AG04450 (cell line): ENCODE data around the gene ADGRG6. TPM values are rescaled to one million over a fixed set of nuclear protein-coding genes. Genes with fewer than 3 reads are reported as not detected.

ENCODE experiments used
- CTCF ChIA-PET: fragments of 300-600, 350-600 bp; formaldehyde crosslinking; extraction: SDS; loops from one replicate; lab custom pipeline; 2022; ENCODE audit warnings: antibody characterized with exemption, inconsistent platforms; lab: Charles Lee
- POLR2A ChIA-PET: fragments of 350-600 bp; formaldehyde crosslinking; extraction: SDS; loops from one replicate; lab custom pipeline; 2021; ENCODE audit warnings: antibody characterized with exemption, inconsistent platforms; lab: Yijun Ruan, JAX
- DNase-seq: peaks from one replicate; pipeline ENCODE4 v3.0.0-alpha.2; 2011; ENCODE audit warnings: low read depth, low spot score
- H3K27ac ChIP-seq: one replicate; pipeline ENCODE4 v1.5.1; 2012; ENCODE audit warnings: low read depth, low read length, control low read depth
- H3K27me3 ChIP-seq: one replicate; pipeline ENCODE4 v1.6.0; 2012; ENCODE audit warnings: low read length; ENCODE audit not compliant: control insufficient read depth, insufficient read depth
- H3K4me3 ChIP-seq: 2 replicates; pipeline ENCODE4 v1.5.1; 2011; ENCODE audit warnings: mild to moderate bottlenecking, low read depth, low read length, control low read depth
- H3K9me3 ChIP-seq: 2 replicates; pipeline ENCODE4 v1.5.1; 2012; ENCODE audit warnings: low read length; ENCODE audit not compliant: control insufficient read depth, insufficient read depth
- polyA plus RNA-seq: library from polyadenylated mRNA; depleted of rRNA; stranded (reverse); fragments of >200 nt; gene quantifications from 2 replicates; pipeline ENCODE4 v1.2.3, GENCODE V29; 2011
- TF ChIP-seq, protein P1 (sequence below): IDR thresholded peaks from 2 replicates; pipeline ENCODE4 v1.5.1; 2011; ENCODE audit warnings: low read depth, low read length, control low read depth, inconsistent platforms

ADGRG6 gene
- polyA plus RNA-seq, 1 experiment, result 16.2 TPM

DNA sequence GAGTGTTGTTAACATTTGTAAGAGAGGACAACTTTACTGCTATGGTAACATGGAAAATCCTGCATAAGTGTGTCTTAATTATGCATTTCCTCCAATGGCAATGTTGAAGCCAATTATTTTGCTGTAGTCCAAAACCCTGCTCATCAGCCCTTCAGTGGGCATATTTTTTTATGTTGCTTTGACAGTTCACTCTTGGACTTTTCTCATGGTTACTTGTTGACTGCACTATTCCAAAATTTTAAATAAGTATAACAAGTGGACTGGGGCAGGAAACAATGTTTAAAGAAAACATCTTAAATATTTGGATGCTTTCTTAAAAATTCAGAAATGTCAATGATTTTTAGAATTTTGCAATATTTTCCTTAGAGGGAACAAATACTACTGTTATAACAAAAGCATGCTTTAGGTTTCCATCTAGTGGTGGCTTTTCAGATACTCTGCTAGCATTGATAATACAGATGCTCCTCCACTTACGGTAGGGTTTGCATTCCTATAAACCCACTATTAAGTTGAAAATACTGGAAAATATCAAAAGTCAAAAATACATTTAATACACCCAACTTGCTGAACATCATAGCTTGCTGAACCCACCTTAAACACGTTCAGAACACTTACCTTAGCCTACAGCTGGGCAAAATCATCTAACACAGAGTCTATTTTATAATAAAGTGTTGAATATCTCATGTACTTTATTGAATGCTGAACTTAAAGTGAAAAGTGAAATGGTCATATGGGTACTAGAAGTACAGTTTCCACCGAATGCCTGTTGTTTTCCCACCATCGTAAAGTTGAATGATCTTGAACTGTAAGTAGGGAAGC lies 86.4 kb downstream of the ADGRG6 start:
- DNase-seq, result no peak
- Histone ChIP-seq H3K4me3 (no peak overlapping the region), H3K9me3 (no peaks in the 10 kb centered on the region), H3K27me3 (no peaks in the 10 kb centered on the region), H3K27ac (no peak overlapping the region)
- ChIA-PET POLR2A (interaction anchor here (0.5 kb wide), 1 partner anchor 200 kb away, joined by 8 read pairs; no protein-coding TSS in a partner anchor), CTCF (interaction anchor here (0.7 to 4.4 kb wide), 28 partner anchors 9 to 276 kb away, joined by 3 to 45 read pairs (median 4); partner anchors contain the start of genes NMBR and VTA1)
- TF ChIP-seq, protein P1, sequence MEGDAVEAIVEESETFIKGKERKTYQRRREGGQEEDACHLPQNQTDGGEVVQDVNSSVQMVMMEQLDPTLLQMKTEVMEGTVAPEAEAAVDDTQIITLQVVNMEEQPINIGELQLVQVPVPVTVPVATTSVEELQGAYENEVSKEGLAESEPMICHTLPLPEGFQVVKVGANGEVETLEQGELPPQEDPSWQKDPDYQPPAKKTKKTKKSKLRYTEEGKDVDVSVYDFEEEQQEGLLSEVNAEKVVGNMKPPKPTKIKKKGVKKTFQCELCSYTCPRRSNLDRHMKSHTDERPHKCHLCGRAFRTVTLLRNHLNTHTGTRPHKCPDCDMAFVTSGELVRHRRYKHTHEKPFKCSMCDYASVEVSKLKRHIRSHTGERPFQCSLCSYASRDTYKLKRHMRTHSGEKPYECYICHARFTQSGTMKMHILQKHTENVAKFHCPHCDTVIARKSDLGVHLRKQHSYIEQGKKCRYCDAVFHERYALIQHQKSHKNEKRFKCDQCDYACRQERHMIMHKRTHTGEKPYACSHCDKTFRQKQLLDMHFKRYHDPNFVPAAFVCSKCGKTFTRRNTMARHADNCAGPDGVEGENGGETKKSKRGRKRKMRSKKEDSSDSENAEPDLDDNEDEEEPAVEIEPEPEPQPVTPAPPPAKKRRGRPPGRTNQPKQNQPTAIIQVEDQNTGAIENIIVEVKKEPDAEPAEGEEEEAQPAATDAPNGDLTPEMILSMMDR, result peak; percentile 78

DNA sequence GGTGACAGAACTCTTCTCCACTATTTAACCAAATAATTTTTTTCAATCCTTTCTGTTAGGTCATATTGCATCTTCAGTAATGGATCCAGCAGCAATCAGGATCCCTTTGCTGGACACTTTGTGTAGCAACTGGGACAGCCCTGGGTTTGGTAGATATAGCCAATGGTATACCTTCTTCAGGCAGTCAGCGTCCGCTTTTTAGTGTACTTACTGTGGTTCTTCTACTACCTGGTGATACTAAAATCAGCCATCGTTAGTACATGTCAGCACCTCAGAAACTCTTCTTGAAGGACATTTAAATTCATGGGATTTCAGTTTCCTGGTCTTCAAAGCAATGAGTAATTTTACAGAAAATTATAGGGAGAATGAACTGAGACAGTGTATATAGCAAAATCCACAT lies 93.5 kb downstream of the ADGRG6 start:
- Histone ChIP-seq H3K9me3 (no peaks in the 10 kb centered on the region), H3K27me3 (no peaks in the 10 kb centered on the region), H3K4me3 (no peak overlapping the region), H3K27ac (no peak overlapping the region)
- TF ChIP-seq, protein P1, result no peak
- POLR2A ChIA-PET, result no interaction called here
- DNase-seq, result no peak
- CTCF ChIA-PET, result no interaction called here

DNA sequence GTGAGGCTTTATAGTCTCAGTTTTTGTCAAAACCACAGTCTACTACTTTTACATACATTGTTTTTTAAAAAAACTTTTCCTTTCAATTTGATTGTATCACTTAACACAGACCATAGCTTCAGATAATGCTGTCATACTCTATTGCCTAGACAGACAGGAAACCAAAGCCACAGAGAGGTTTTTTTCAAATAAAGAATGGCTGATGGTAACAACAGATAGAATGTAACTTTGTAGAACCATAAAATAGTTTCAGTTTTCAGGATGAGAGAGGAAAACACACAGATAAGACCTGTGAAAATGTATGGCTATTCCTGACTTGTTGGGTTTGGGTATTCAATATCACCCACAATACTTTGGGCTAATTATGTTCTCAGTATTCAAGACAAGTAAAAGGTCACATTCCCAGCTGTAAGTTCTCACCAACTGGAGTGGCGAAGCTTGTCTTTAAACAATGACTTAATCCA lies 94.0 kb downstream of the ADGRG6 start:
- ChIA-PET CTCF (interaction anchor here (0.6 to 3.1 kb wide), 4 partner anchors 8 to 249 kb away, joined by 4 to 21 read pairs (median 6); no protein-coding TSS in a partner anchor), POLR2A (interaction anchor here (0.6 kb wide), 1 partner anchor 50 kb away, joined by 3 read pairs; no protein-coding TSS in a partner anchor)
- Histone ChIP-seq H3K27ac (no peak overlapping the region), H3K9me3 (no peaks in the 10 kb centered on the region), H3K4me3 (no peak overlapping the region), H3K27me3 (no peaks in the 10 kb centered on the region)
- TF ChIP-seq, protein P1, result no peak
- no peak for DNase-seq

DNA sequence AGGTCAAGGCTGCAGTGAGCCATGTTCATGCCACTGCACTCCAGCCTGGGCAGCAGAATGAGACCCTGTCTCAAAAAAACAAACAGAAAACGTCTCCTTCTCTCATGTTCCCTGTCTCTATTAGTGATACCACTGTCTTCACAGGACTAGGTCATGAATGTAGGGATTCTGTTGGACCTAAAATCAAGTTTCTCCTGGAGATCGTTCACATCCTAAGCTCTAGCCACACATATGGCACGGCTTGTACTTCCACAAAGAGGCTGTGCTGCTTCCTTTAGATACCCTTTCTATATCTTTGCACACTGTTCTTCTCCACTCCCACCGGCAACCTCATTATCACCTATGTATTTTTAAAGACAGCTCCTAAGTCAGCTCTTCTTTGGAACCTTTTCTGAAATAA lies 96.5 kb downstream of the ADGRG6 start:
- Histone ChIP-seq H3K4me3 (no peak overlapping the region), H3K27ac (no peak overlapping the region), H3K9me3 (no peaks in the 10 kb centered on the region), H3K27me3 (no peaks in the 10 kb centered on the region)
- ChIA-PET POLR2A (no interaction called here), CTCF (interaction anchor here (3.1 kb wide), 1 partner anchor 11 kb away, joined by 21 read pairs; no protein-coding TSS in a partner anchor)
- no peak for DNase-seq
- TF ChIP-seq, protein P1, result no peak

DNA sequence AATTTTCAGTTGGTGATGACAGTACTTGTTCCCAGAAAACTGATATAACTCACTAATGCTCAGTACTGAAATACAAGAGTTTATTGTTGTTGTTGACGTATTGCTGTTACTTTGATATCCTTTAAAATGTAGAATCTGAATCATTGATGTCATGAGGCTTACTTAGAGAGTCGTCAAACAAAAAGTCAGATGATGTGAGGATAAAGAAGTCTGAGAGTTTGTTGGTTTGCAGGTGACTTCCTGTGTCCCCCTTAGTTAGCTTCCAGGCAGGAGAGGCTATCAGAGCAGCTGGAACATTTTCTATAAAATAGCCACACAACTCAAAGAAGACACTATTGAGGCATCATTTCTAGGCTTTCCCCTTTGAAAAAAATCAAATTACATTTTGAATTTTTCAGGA lies 97.9 kb downstream of the ADGRG6 start:
- no peak for DNase-seq
- Histone ChIP-seq H3K9me3 (no peaks in the 10 kb centered on the region), H3K4me3 (no peak overlapping the region), H3K27ac (no peak overlapping the region), H3K27me3 (no peaks in the 10 kb centered on the region)
- POLR2A ChIA-PET, result no interaction called here
- TF ChIP-seq, protein P1, result no peak
- CTCF ChIA-PET, result no interaction called here
